ENCODE results near the gene PAQR9. TPM values are rescaled to one million over a fixed set of nuclear protein-coding genes. Genes with fewer than 3 reads are reported as not detected.

PAQR9 gene
- total RNA-seq, 1 donor from 2014 or later, result 2.5 TPM

- TF ChIP-seq CTCF (IDR thresholded peaks at IDR 0.05; ENCODE audit: unreplicated experiment), result no peak
Measured at GRCh38 chr3:142981108-142981507, 17.6 kb upstream of the PAQR9 start.

GRCh38 chr3:142977399-142977728 is 13.9 kb upstream of the PAQR9 start:
- Mint-ChIP-seq H3K4me3 (ENCODE audit: low read depth) (no peak overlapping the region), H3K9me3 (ENCODE audit: low read depth) (no peaks in the 10 kb centered on the region), H3K27me3 (peaks cover 17% of the 10 kb centered on the region), H3K4me1 (ENCODE audit: low read depth) (no peaks in the 10 kb centered on the region), H3K27ac (no peak overlapping the region), H3K36me3 (ENCODE audit: insufficient read depth) (no peaks in the 10 kb centered on the region)
- DNase-seq (ENCODE audit: low spot score, unreplicated experiment), result no peak
- no peak for TF ChIP-seq CTCF (IDR thresholded peaks at IDR 0.05; ENCODE audit: unreplicated experiment)

More at GRCh38 chr3:142981108-142981507, 17.6 kb upstream of the PAQR9 start:
- peaks cover 3% of the 10 kb centered on the region for H3K27me3 Mint-ChIP-seq
- H3K9me3 Mint-ChIP-seq (ENCODE audit: low read depth), result no peaks in the 10 kb centered on the region
- DNase-seq (ENCODE audit: low spot score, unreplicated experiment), result no peak
- no peaks in the 10 kb centered on the region for H3K4me1 Mint-ChIP-seq (ENCODE audit: low read depth)
- H3K4me3 Mint-ChIP-seq (ENCODE audit: low read depth), result no peak overlapping the region
- H3K36me3 Mint-ChIP-seq (ENCODE audit: insufficient read depth), result no peaks in the 10 kb centered on the region
- H3K27ac Mint-ChIP-seq, result no peak overlapping the region

DNA sequence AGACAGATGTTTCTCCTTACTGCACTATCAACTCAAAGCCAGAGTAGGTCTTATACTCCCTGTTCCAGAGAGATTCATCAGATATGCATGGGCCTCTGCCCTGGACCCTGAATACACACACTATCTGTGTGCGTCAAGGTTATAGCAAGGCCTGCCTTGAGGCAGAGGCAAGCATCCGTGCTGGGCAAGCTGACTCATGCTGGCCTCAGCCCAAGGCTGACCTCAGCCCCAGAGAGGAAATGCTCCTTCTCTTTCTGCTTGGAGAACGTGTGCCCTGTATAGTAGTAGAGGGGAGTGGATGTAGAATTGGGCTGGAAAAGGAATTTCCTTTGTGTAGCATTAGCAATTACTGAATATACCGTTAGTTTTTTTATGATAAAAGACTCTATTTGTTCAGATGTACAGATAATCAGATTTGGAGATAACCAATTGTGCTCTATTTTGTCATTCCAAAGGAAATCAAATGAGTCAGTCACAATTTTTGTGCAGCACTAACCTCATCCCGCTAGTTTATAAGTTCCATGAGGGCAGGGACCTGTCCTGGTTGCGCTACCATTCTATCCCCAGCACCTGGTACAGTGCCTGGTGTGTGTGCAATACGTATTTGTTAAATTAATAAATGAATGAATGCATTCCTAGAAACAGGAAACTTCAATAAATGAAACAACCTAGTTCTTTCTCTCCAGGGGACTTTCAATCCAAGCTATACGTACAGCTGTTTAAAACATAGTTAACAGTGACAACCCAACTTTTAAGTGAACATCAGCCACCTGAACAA is 13.3 kb upstream of the PAQR9 start:
- no peaks in the 10 kb centered on the region for H3K4me1 Mint-ChIP-seq (ENCODE audit: low read depth)
- H3K27ac Mint-ChIP-seq, result no peak overlapping the region
- TF ChIP-seq CTCF (IDR thresholded peaks at IDR 0.05; ENCODE audit: unreplicated experiment), result no peak
- H3K36me3 Mint-ChIP-seq (ENCODE audit: insufficient read depth), result no peaks in the 10 kb centered on the region
- no peak overlapping the region for H3K4me3 Mint-ChIP-seq (ENCODE audit: low read depth)
- peaks cover 17% of the 10 kb centered on the region for H3K27me3 Mint-ChIP-seq
- DNase-seq (ENCODE audit: low spot score, unreplicated experiment), result no peak
- H3K9me3 Mint-ChIP-seq (ENCODE audit: low read depth), result no peaks in the 10 kb centered on the region

GRCh38 chr3:142975316-142975995 is 12.0 kb upstream of the PAQR9 start:
- Mint-ChIP-seq H3K4me3 (ENCODE audit: low read depth) (no peak overlapping the region), H3K27ac (peak overlapping the region; percentile 41)
- DNase-seq (ENCODE audit: low spot score, unreplicated experiment), result no peak

More at GRCh38 chr3:142975316-142975995, 12.0 kb upstream of the PAQR9 start:
- Mint-ChIP-seq H3K4me1 (ENCODE audit: low read depth) (no peaks in the 10 kb centered on the region), H3K9me3 (ENCODE audit: low read depth) (no peaks in the 10 kb centered on the region), H3K36me3 (ENCODE audit: insufficient read depth) (no peaks in the 10 kb centered on the region), H3K27me3 (peaks cover 16% of the 10 kb centered on the region)
- TF ChIP-seq CTCF (IDR thresholded peaks at IDR 0.05; ENCODE audit: unreplicated experiment), result peak; percentile 43

Data from progenitor cell of endocrine pancreas (in vitro differentiated cells).